ENCODE measurements around the gene TACC3. TPM values are rescaled to one million over a fixed set of nuclear protein-coding genes. Genes with fewer than 3 reads are reported as not detected.

TACC3 gene
- total RNA-seq, 4 donors from 2014 or later = 5.9 to 175 (median 23.1) TPM

- peak overlapping the region; percentile 81 to 93 (median 90) for H3K27ac ChIP-seq
- H3K27me3 ChIP-seq = no peaks in the 10 kb centered on the region
- TF ChIP-seq POLR2AphosphoS5 (IDR thresholded peaks at IDR 0.05) (peak in 1 of 3 donors; percentile 31), EP300 (IDR thresholded peaks at IDR 0.05; ENCODE audit: low read depth) (no peak)
- no peak for DNase-seq
- intact Hi-C loops (cut with DNase I; ENCODE audit: low total_unique reads) (no loop called here), in situ Hi-C loops (cut with MboI; ENCODE audit: low pct_ligation_motif_present in 1 of 4, low pct_unique_long_range_greater_than_20kb in 1 of 4, low sequenced_read_pairs in 3 of 4) (no loop called here)
- peaks cover 0 to 24% (median 12%) of the 10 kb centered on the region in 4 donors for H3K4me1 ChIP-seq
- no peaks in the 10 kb centered on the region for H3K36me3 ChIP-seq
- WGBS, 2 donors (ENCODE audit: low coverage in 1 of 2) = 13 to 15% methylated on average over 11 to 13 of the region's 13 CpGs
- no peaks in the 10 kb centered on the region for H3K9me3 ChIP-seq
- peak overlapping the region; percentile 65 to 74 (median 68) for H3K4me3 ChIP-seq
These were observed 38.0 kb upstream of the TACC3 start for GRCh38 chr4:1683261-1683735.

- no peaks in the 10 kb centered on the region for H3K36me3 ChIP-seq
- H3K27me3 ChIP-seq = no peaks in the 10 kb centered on the region
- H3K4me3 ChIP-seq = peak within 1 kb of the TSS; percentile 65 to 74 (median 68)
- no peak for TF ChIP-seq EP300 (IDR thresholded peaks at IDR 0.05; ENCODE audit: low read depth)
- TF ChIP-seq POLR2A (IDR thresholded peaks at IDR 0.05) = no peak
- TF ChIP-seq, protein P1, sequence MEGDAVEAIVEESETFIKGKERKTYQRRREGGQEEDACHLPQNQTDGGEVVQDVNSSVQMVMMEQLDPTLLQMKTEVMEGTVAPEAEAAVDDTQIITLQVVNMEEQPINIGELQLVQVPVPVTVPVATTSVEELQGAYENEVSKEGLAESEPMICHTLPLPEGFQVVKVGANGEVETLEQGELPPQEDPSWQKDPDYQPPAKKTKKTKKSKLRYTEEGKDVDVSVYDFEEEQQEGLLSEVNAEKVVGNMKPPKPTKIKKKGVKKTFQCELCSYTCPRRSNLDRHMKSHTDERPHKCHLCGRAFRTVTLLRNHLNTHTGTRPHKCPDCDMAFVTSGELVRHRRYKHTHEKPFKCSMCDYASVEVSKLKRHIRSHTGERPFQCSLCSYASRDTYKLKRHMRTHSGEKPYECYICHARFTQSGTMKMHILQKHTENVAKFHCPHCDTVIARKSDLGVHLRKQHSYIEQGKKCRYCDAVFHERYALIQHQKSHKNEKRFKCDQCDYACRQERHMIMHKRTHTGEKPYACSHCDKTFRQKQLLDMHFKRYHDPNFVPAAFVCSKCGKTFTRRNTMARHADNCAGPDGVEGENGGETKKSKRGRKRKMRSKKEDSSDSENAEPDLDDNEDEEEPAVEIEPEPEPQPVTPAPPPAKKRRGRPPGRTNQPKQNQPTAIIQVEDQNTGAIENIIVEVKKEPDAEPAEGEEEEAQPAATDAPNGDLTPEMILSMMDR (IDR thresholded peaks at IDR 0.05) = no peak
- TF ChIP-seq POLR2AphosphoS5 (IDR thresholded peaks at IDR 0.05) = no peak
- DNase-seq = peak; percentile 96
- in situ Hi-C loops (cut with MboI; ENCODE audit: low pct_ligation_motif_present in 1 of 4, low pct_unique_long_range_greater_than_20kb in 1 of 4, low sequenced_read_pairs in 3 of 4) = no loop called here
- peak within 1 kb of the TSS; percentile 82 to 93 (median 90) for H3K27ac ChIP-seq
- intact Hi-C loops (cut with DNase I; ENCODE audit: low total_unique reads) = no loop called here
- 1 to 3% methylated on average over 6 to 48 of the region's 118 CpGs for WGBS, 2 donors (ENCODE audit: low coverage in 1 of 2)
- H3K4me1 ChIP-seq = peaks cover 0 to 20% (median 12%) of the 10 kb centered on the region in 4 donors
- H3K9me3 ChIP-seq = no peaks in the 10 kb centered on the region
These were observed 37.4 kb upstream of the TACC3 start, which contains the start of gene FAM53A for GRCh38 chr4:1683736-1684505. Gene FAM53A (minus strand): TSS chr4:1684313. CDS start chr4:1668741, 15,572 bp downstream.

- in situ Hi-C loops (cut with MboI; ENCODE audit: low pct_ligation_motif_present in 1 of 4, low pct_unique_long_range_greater_than_20kb in 1 of 4, low sequenced_read_pairs in 3 of 4) (loop anchor here in 1 of 4 donors (5.0 kb wide), 1 partner anchor 48 kb away; no protein-coding TSS in a partner anchor), intact Hi-C loops (cut with DNase I; ENCODE audit: low total_unique reads) (no loop called here)
- Histone ChIP-seq H3K36me3 (no peaks in the 10 kb centered on the region), H3K27me3 (no peaks in the 10 kb centered on the region), H3K4me1 (peaks cover 0 to 20% (median 12%) of the 10 kb centered on the region in 4 donors), H3K27ac (peak overlapping the region; percentile 71 to 82 (median 78)), H3K4me3 (peak overlapping the region; percentile 34 to 66 (median 54)), H3K9me3 (no peaks in the 10 kb centered on the region)
- TF ChIP-seq, protein P1 (IDR thresholded peaks at IDR 0.05) = no peak
- TF ChIP-seq POLR2A (IDR thresholded peaks at IDR 0.05) (peak; percentile 9), EP300 (IDR thresholded peaks at IDR 0.05; ENCODE audit: low read depth) (no peak), POLR2AphosphoS5 (IDR thresholded peaks at IDR 0.05) (no peak)
- peak; percentile 32 for DNase-seq
- 17% methylated on average over 56 of the region's 66 CpGs; no CpG with 5 or more reads in 1 of the 2 donors for WGBS, 2 donors (ENCODE audit: low coverage in 1 of 2)
These were observed 36.7 kb upstream of the TACC3 start for GRCh38 chr4:1684506-1685234.

DNA sequence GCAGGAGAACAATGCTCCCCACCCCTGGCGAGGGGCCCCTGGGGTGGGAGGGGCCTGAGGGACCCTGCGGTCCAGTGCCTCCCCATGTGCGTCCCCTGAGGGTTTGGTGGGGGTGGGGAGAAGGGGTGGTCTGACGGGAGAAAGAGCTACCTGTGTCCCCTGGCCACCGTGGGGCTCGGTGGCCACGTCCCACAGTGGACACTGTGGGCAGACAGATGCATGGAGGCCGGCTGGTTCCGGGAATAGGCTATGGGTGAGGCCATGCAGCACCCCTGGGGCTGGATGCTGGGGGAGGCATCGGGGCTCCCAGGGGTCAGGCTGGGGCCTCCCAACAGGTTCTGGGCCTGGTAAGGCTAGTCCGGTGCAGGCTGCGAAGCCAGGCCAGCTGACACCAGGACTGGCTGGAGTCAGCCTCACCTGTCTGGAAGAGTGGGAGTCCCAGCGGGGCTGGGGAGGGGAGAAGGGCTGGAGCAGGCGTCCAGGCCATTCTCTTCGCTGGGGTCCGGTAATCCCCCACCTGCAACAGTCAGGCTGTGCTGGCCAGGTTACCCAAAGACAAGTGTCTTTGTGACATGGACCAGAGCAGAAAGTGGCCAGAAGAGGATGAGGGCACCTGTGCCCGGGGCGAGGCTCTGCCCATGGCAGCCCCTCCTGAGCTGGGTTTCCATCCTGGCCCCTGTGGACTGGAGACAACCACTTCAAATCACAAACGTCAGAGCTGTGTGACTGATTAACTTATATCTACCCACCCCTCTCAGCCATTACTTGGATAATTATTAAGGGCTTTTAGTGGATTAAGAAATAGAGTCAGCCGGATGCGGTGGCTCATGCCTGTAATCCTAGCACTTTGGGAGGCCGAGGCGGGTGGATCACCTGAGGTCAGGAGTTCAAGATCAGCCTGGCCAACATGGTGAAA, 35.8 kb upstream of the TACC3 start:
- DNase-seq = no peak
- no peaks in the 10 kb centered on the region for H3K36me3 ChIP-seq
- H3K27me3 ChIP-seq = no peaks in the 10 kb centered on the region
- no peak for TF ChIP-seq POLR2A (IDR thresholded peaks at IDR 0.05)
- TF ChIP-seq, protein P1 (IDR thresholded peaks at IDR 0.05) = no peak
- TF ChIP-seq EP300 (IDR thresholded peaks at IDR 0.05; ENCODE audit: low read depth) = no peak
- TF ChIP-seq POLR2AphosphoS5 (IDR thresholded peaks at IDR 0.05) = no peak
- in situ Hi-C loops (cut with MboI; ENCODE audit: low pct_ligation_motif_present in 1 of 4, low pct_unique_long_range_greater_than_20kb in 1 of 4, low sequenced_read_pairs in 3 of 4) = loop anchor here in 1 of 4 donors (5.0 kb wide), 1 partner anchor 47 kb away; no protein-coding TSS in a partner anchor
- intact Hi-C loops (cut with DNase I; ENCODE audit: low total_unique reads) = no loop called here
- peaks cover 0 to 20% (median 12%) of the 10 kb centered on the region in 4 donors for H3K4me1 ChIP-seq
- peak overlapping the region; percentile 71 to 82 (median 78) for H3K27ac ChIP-seq
- H3K9me3 ChIP-seq = no peaks in the 10 kb centered on the region
- peak overlapping the region in 3 of 4 donors; percentile 47 to 66 (median 60) for H3K4me3 ChIP-seq
- WGBS, 2 donors (ENCODE audit: low coverage in 1 of 2) = 84% methylated on average over 23 of the region's 23 CpGs; no CpG with 5 or more reads in 1 of the 2 donors
